Liver (tissue), 9 donors: ENCODE measurements around the gene CEACAM21. TPM values are rescaled to one million over a fixed set of nuclear protein-coding genes. Genes with fewer than 3 reads are reported as not detected.

ENCODE experiments used
- DNase-seq: peaks from one replicate; pipeline ENCODE4 v3.0.0-alpha.2; 2017; ENCODE audit warnings: low spot score
- H3K27ac ChIP-seq, 2 donors: one replicate each; pipeline ENCODE4 v1.7.0; 2013; ENCODE audit warnings: inconsistent platforms in 2 of 2, low read length in 2 of 2, control low read depth in 1 of 2, low read depth in 1 of 2, mild to moderate bottlenecking in 1 of 2
- H3K27me3 ChIP-seq, 4 donors: one replicate each; pipeline versions ENCODE4 v1.6.1 to v1.7.0; 2013; ENCODE audit warnings: low read length in 3 of 4, inconsistent platforms in 1 of 4, mild to moderate bottlenecking in 1 of 4, moderate library complexity in 1 of 4; ENCODE audit not compliant: control insufficient read depth in 4 of 4, insufficient read depth in 4 of 4
- H3K36me3 ChIP-seq, 4 donors: one replicate each; pipeline versions ENCODE4 v1.6.1 to v1.7.0; 2013; ENCODE audit warnings: low read length in 3 of 4, mild to moderate bottlenecking in 3 of 4, low read depth in 1 of 4, moderate library complexity in 1 of 4; ENCODE audit not compliant: control insufficient read depth in 4 of 4, insufficient read depth in 3 of 4
- H3K4me1 ChIP-seq, 4 donors: one replicate each; pipeline versions ENCODE4 v1.6.1 to v1.7.0; 2013; ENCODE audit warnings: low read length in 3 of 4, mild to moderate bottlenecking in 3 of 4, moderate library complexity in 1 of 4; ENCODE audit not compliant: control insufficient read depth in 4 of 4, insufficient read depth in 4 of 4
- H3K4me3 ChIP-seq, 3 donors: one replicate each; pipeline versions ENCODE4 v1.6.1 to v1.7.0; 2013; ENCODE audit warnings: low read length in 3 of 3, control low read depth in 1 of 3, low read depth in 1 of 3, mild to moderate bottlenecking in 1 of 3
- H3K9ac ChIP-seq, 2 donors: one replicate each; pipeline ENCODE4 v1.7.0; 2013; ENCODE audit warnings: low read length in 2 of 2, mild to moderate bottlenecking in 2 of 2, moderate library complexity in 2 of 2, control low read depth in 1 of 2, low read depth in 1 of 2
- H3K9me3 ChIP-seq, 4 donors: one replicate each; pipeline versions ENCODE4 v1.6.1 to v1.7.0; 2013; ENCODE audit warnings: low read length in 3 of 4; ENCODE audit not compliant: control insufficient read depth in 4 of 4
- ATF3 ChIP-seq: IDR thresholded peaks from 2 replicates; pipeline ENCODE4 v1.6.1; 2016; ENCODE audit warnings: antibody characterized with exemption
- EGR1 ChIP-seq, 2 donors: IDR thresholded peaks; 2 replicates each; pipeline ENCODE4 v1.6.1; 2016 to 2018; ENCODE audit warnings: antibody characterized with exemption in 2 of 2, low read depth in 2 of 2
- FOXA1 ChIP-seq: IDR thresholded peaks from 2 replicates; pipeline ENCODE4 v1.6.1; 2016; ENCODE audit warnings: antibody characterized with exemption
- FOXA2 ChIP-seq: IDR thresholded peaks from 2 replicates; pipeline ENCODE4 v1.6.1; 2016; ENCODE audit warnings: antibody characterized with exemption
- GABPA ChIP-seq, 2 donors: IDR thresholded peaks in 1 of 2; conservative IDR thresholded peaks in 1 of 2; 2 replicates each; pipeline ENCODE4 v1.6.1; 2016; ENCODE audit warnings: antibody characterized with exemption in 2 of 2, mild to moderate bottlenecking in 1 of 2, moderate library complexity in 1 of 2
- HNF4A ChIP-seq, 2 donors: conservative IDR thresholded peaks; 2 replicates each; pipeline ENCODE4 v1.6.1; 2016; ENCODE audit warnings: antibody characterized with exemption in 2 of 2, mild to moderate bottlenecking in 2 of 2
- HNF4G ChIP-seq: IDR thresholded peaks from 2 replicates; pipeline ENCODE4 v1.6.1; 2016; ENCODE audit warnings: antibody characterized with exemption
- JUND ChIP-seq, 2 donors: IDR thresholded peaks; 2 replicates each; pipeline ENCODE4 v1.6.1; 2016; ENCODE audit warnings: antibody characterized with exemption in 2 of 2
- NR2F2 ChIP-seq: IDR thresholded peaks from 2 replicates; pipeline ENCODE4 v1.6.1; 2016; ENCODE audit warnings: antibody characterized with exemption
- RAD21 ChIP-seq, 2 donors: IDR thresholded peaks; 2 replicates each; pipeline ENCODE4 v1.6.1; 2016; ENCODE audit warnings: antibody characterized with exemption in 2 of 2, mild to moderate bottlenecking in 2 of 2
- REST ChIP-seq: IDR thresholded peaks from 2 replicates; pipeline ENCODE4 v1.6.1; 2016; ENCODE audit warnings: antibody characterized with exemption, mild to moderate bottlenecking
- RXRA ChIP-seq, 2 donors: IDR thresholded peaks; 2 replicates each; pipeline ENCODE4 v1.6.1; 2017 to 2018; ENCODE audit warnings: antibody characterized with exemption in 2 of 2, mild to moderate bottlenecking in 1 of 2
- SP1 ChIP-seq: IDR thresholded peaks from 2 replicates; pipeline ENCODE4 v1.6.1; 2018; ENCODE audit warnings: antibody characterized with exemption, mild to moderate bottlenecking
- TAF1 ChIP-seq: conservative IDR thresholded peaks from 2 replicates; pipeline ENCODE4 v1.6.1; 2016; ENCODE audit warnings: antibody characterized with exemption, mild to moderate bottlenecking
- YY1 ChIP-seq: IDR thresholded peaks from 2 replicates; pipeline ENCODE4 v1.6.1; 2016; ENCODE audit warnings: antibody characterized with exemption, mild to moderate bottlenecking
- WGBS: extraction: QIAGEN DNeasy Blood & Tissue Kit; methylation state at CpG from one replicate; pipeline ENCODE4 v1.1.7; 2013; 5-methylcytosine and 5-hydroxymethylcytosine counted together
- polyA plus RNA-seq, 2 donors: library from polyadenylated mRNA; stranded (reverse) in 1 of 2; unstranded in 1 of 2; fragments of 200-250 nt in 1 of 2; fragments of >200 nt in 1 of 2; fragmentation: Nextera tagmentation in 1 of 2; extraction: Ambion mirVana in 1 of 2; gene quantifications; one replicate each; pipeline versions ENCODE4 v1.2.1 to v1.2.3, GENCODE V29; 2013 to 2015
- total RNA-seq, 2 donors: library from RNA; depleted of rRNA; stranded (reverse); fragments of >200 nt; gene quantifications; one replicate each; pipeline ENCODE4 v1.2.3, GENCODE V29; 2014
- TF ChIP-seq, protein P1 (sequence below): fragments of 150-350 bp; IDR thresholded peaks from 2 replicates; pipeline ENCODE4 v1.5.1; 2017; ENCODE audit warnings: improper control_type of control experiment, low read depth, low read length; ENCODE audit not compliant: missing input control
- TF ChIP-seq, protein P2 (sequence below): IDR thresholded peaks from 2 replicates; pipeline ENCODE4 v1.6.1; 2016; ENCODE audit warnings: antibody characterized with exemption
- donor health status: healthy.
- donor health status: healthy.
- donor health status: healthy.
- donor health status: healthy.
- donor health status: healthy.

The CEACAM21 gene
- total and polyA plus RNA-seq, 4 donors, result 0.58 to 2.5 (median 1.8) TPM

DNA sequence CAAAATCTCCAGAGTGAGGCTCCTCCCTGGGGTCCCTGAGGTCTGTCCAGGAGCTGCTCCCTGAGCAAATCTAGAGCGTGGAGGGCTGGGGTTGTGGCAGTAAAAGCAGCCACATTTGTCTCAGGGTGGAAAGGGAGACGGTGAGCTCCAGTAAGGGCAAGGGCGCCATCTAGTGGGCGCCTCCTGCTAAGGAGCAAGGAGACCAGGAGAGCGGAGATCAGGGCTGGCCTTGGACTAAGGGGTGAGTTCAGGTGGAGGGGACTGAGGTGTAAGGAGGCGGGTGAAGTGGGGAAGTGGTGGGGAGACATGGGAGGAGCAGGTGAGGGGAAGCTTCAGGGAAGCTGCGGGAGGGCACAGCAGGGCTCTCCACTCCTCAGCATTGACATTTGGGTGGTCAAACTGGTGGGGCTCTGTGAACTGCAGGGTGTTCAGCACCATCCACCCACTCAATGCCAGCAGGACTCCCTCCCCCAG lies 5.3 kb upstream of the CEACAM21 start:
- 3% methylated on average over 7 of the region's 7 CpGs for WGBS
- H3K27me3 ChIP-seq, result peaks cover 0 to 3% (median 0%) of the 10 kb centered on the region in 4 donors
- H3K4me3 ChIP-seq, result no peak overlapping the region
- no peak overlapping the region for H3K27ac ChIP-seq
- no peak overlapping the region for H3K9ac ChIP-seq
- no peaks in the 10 kb centered on the region for H3K36me3 ChIP-seq
- TF ChIP-seq FOXA2 (no peak), EGR1 (IDR thresholded peaks at IDR 0.05; ENCODE audit: low read depth in 2 of 2) (no peak), GABPA (IDR thresholded peaks at IDR 0.05 in 1 of 2, conservative IDR thresholded peaks at IDR 0.05 in 1 of 2) (no peak), HNF4G (no peak), ATF3 (no peak), REST (no peak), FOXA1 (no peak), TAF1 (no peak), JUND (IDR thresholded peaks at IDR 0.05) (no peak), HNF4A (conservative IDR thresholded peaks at IDR 0.05) (no peak), RAD21 (IDR thresholded peaks at IDR 0.05) (peak; percentile 87 to 91), YY1 (no peak), RXRA (IDR thresholded peaks at IDR 0.05) (no peak)
- TF ChIP-seq, protein P1, sequence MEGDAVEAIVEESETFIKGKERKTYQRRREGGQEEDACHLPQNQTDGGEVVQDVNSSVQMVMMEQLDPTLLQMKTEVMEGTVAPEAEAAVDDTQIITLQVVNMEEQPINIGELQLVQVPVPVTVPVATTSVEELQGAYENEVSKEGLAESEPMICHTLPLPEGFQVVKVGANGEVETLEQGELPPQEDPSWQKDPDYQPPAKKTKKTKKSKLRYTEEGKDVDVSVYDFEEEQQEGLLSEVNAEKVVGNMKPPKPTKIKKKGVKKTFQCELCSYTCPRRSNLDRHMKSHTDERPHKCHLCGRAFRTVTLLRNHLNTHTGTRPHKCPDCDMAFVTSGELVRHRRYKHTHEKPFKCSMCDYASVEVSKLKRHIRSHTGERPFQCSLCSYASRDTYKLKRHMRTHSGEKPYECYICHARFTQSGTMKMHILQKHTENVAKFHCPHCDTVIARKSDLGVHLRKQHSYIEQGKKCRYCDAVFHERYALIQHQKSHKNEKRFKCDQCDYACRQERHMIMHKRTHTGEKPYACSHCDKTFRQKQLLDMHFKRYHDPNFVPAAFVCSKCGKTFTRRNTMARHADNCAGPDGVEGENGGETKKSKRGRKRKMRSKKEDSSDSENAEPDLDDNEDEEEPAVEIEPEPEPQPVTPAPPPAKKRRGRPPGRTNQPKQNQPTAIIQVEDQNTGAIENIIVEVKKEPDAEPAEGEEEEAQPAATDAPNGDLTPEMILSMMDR, result peak; percentile 87
- H3K9me3 ChIP-seq, result no peaks in the 10 kb centered on the region
- peak; percentile 72 for DNase-seq
- H3K4me1 ChIP-seq, result no peaks in the 10 kb centered on the region

DNA sequence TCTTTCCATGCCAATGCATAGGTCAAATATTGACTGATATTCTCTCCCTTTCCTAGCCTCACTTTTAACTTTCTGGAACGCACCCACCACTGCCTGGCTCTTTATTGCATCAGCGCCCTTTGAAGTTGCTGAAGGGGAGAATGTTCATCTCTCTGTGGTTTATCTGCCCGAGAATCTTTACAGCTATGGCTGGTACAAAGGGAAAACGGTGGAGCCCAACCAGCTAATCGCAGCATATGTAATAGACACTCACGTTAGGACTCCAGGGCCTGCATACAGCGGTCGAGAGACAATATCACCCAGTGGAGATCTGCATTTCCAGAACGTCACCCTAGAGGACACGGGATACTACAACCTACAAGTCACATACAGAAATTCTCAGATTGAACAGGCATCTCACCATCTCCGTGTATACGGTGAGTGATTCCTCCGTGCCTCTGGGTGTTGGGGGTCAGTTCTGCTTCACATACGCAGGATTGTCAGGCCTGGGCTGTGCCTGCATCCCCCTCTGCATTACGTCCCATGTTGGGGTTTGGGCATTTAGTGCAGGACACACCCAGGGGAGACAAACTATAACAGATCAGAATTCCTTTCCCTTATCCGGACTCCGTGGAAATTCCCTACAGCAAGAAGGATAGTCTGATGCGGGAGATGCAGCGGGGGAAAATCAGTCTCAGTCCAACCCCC lies 1.3 kb downstream of the CEACAM21 start:
- 72% methylated on average over 19 of the region's 19 CpGs for WGBS
- DNase-seq, result no peak
- TF ChIP-seq TAF1, result no peak
- no peak for TF ChIP-seq SP1
- TF ChIP-seq HNF4G, result no peak
- TF ChIP-seq YY1, result no peak
- no peak for TF ChIP-seq RXRA (IDR thresholded peaks at IDR 0.05)
- TF ChIP-seq, protein P1, result no peak
- no peak for TF ChIP-seq JUND (IDR thresholded peaks at IDR 0.05)
- TF ChIP-seq EGR1 (IDR thresholded peaks at IDR 0.05; ENCODE audit: low read depth in 2 of 2), result no peak
- TF ChIP-seq HNF4A (conservative IDR thresholded peaks at IDR 0.05), result no peak
- TF ChIP-seq REST, result no peak
- TF ChIP-seq NR2F2, result no peak
- TF ChIP-seq, protein P2, sequence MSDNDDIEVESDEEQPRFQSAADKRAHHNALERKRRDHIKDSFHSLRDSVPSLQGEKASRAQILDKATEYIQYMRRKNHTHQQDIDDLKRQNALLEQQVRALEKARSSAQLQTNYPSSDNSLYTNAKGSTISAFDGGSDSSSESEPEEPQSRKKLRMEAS, result no peak
- TF ChIP-seq FOXA2, result no peak
- no peak for TF ChIP-seq FOXA1
- no peak for TF ChIP-seq ATF3
- TF ChIP-seq RAD21 (IDR thresholded peaks at IDR 0.05), result no peak
- no peak for TF ChIP-seq GABPA (IDR thresholded peaks at IDR 0.05 in 1 of 2, conservative IDR thresholded peaks at IDR 0.05 in 1 of 2)
- Histone ChIP-seq H3K4me1 (no peaks in the 10 kb centered on the region), H3K4me3 (no peak overlapping the region), H3K36me3 (no peaks in the 10 kb centered on the region), H3K9ac (no peak overlapping the region), H3K27ac (no peak overlapping the region), H3K27me3 (peaks cover 0 to 3% (median 0%) of the 10 kb centered on the region in 4 donors), H3K9me3 (peaks cover 0 to 3% (median 0%) of the 10 kb centered on the region in 4 donors)
